ENCODE measurements around the gene CIT. TPM values are rescaled to one million over a fixed set of nuclear protein-coding genes. Genes with fewer than 3 reads are reported as not detected.
"Not testable (repeated sequence)": the region's sequence is repeated elsewhere in the genome, so short reads cannot be mapped to it uniquely, and the experiment has no call there.

The CIT gene
- total RNA-seq, 1 experiment from 2014 or later: 67.9 TPM

DNA sequence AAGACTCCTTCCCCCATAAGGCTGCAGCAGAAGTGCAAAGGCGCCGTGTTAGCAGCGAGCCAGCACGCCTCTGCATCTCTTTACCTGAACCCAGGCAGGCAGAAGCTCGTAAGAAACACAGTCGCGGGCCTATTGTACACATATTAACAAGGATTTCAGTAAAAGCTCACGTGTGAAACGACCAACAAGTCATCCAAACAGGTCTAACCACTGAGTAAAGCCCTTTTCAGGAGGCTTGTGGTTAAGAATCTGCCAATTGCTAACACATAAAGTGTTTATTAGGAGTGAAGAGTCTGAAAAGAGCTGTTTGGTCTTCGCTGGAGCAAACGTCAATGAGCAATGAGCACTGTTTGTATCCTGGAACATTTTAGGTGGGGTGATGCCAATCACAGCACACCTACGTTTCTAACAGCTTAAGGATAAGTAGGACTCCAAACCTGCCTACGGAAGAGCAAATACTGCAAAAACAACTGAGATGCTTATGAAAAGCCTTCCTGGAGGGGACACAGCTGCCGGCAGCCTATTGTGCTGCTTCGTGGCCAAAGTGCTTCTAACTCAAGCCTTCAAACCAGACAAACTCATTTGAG lies 166.1 kb downstream of the CIT start:
- no peak overlapping the region for H3K4me3 ChIP-seq (ENCODE audit: low read depth in 2 of 2, low read length in 2 of 2)
- ATAC-seq (no peak), DNase-seq (ENCODE audit: low read depth, low spot score) (no peak)
- in situ Hi-C loops (cut with HindIII; ENCODE audit: low pct_unique_long_range_greater_than_20kb, low sequenced_read_pairs) (no loop called here), intact Hi-C loops (cut with micrococcal nuclease; ENCODE audit: unreplicated experiment) (no loop called here)
- H3K9me3 ChIP-seq (ENCODE audit: control insufficient read depth, insufficient read depth, low read depth, low read length): no peaks in the 10 kb centered on the region
- peaks cover 18% of the 10 kb centered on the region for H3K36me3 ChIP-seq (ENCODE audit: control insufficient read depth, insufficient read depth, low read length)
- TF ChIP-seq, protein P1, sequence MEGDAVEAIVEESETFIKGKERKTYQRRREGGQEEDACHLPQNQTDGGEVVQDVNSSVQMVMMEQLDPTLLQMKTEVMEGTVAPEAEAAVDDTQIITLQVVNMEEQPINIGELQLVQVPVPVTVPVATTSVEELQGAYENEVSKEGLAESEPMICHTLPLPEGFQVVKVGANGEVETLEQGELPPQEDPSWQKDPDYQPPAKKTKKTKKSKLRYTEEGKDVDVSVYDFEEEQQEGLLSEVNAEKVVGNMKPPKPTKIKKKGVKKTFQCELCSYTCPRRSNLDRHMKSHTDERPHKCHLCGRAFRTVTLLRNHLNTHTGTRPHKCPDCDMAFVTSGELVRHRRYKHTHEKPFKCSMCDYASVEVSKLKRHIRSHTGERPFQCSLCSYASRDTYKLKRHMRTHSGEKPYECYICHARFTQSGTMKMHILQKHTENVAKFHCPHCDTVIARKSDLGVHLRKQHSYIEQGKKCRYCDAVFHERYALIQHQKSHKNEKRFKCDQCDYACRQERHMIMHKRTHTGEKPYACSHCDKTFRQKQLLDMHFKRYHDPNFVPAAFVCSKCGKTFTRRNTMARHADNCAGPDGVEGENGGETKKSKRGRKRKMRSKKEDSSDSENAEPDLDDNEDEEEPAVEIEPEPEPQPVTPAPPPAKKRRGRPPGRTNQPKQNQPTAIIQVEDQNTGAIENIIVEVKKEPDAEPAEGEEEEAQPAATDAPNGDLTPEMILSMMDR (IDR thresholded peaks at IDR 0.05): no peak
- TF ChIP-seq SIN3A (IDR thresholded peaks at IDR 0.05; ENCODE audit: borderline replicate concordance, insufficient read depth, low read depth, low read length) (no peak), TCF7L2 (IDR thresholded peaks at IDR 0.05; ENCODE audit: low read depth, low read length) (no peak), POLR2AphosphoS5 (IDR thresholded peaks at IDR 0.05; ENCODE audit: low read depth, low read length) (no peak)
- TF ChIP-seq, protein P2, sequence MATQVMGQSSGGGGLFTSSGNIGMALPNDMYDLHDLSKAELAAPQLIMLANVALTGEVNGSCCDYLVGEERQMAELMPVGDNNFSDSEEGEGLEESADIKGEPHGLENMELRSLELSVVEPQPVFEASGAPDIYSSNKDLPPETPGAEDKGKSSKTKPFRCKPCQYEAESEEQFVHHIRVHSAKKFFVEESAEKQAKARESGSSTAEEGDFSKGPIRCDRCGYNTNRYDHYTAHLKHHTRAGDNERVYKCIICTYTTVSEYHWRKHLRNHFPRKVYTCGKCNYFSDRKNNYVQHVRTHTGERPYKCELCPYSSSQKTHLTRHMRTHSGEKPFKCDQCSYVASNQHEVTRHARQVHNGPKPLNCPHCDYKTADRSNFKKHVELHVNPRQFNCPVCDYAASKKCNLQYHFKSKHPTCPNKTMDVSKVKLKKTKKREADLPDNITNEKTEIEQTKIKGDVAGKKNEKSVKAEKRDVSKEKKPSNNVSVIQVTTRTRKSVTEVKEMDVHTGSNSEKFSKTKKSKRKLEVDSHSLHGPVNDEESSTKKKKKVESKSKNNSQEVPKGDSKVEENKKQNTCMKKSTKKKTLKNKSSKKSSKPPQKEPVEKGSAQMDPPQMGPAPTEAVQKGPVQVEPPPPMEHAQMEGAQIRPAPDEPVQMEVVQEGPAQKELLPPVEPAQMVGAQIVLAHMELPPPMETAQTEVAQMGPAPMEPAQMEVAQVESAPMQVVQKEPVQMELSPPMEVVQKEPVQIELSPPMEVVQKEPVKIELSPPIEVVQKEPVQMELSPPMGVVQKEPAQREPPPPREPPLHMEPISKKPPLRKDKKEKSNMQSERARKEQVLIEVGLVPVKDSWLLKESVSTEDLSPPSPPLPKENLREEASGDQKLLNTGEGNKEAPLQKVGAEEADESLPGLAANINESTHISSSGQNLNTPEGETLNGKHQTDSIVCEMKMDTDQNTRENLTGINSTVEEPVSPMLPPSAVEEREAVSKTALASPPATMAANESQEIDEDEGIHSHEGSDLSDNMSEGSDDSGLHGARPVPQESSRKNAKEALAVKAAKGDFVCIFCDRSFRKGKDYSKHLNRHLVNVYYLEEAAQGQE (IDR thresholded peaks at IDR 0.05; ENCODE audit: insufficient read depth in 1 of 2, low read depth in 2 of 2, low read length in 1 of 2): no peak
- ChIA-PET POLR2A (no interaction called here), CTCF (no interaction called here)
- no TSS peak for BruUV-seq (replicated peaks)
- no peaks in the 10 kb centered on the region for H3K27me3 ChIP-seq (ENCODE audit: control insufficient read depth, insufficient read depth, low read length)
- 0 out of 2 replicates have a peak, but pooled peaks cover 4% of the 10 kb centered on the region for H3K4me1 ChIP-seq (ENCODE audit: control insufficient read depth, insufficient read depth, low read length)
- no peak overlapping the region for H3K27ac ChIP-seq (ENCODE audit: low read length)

DNA sequence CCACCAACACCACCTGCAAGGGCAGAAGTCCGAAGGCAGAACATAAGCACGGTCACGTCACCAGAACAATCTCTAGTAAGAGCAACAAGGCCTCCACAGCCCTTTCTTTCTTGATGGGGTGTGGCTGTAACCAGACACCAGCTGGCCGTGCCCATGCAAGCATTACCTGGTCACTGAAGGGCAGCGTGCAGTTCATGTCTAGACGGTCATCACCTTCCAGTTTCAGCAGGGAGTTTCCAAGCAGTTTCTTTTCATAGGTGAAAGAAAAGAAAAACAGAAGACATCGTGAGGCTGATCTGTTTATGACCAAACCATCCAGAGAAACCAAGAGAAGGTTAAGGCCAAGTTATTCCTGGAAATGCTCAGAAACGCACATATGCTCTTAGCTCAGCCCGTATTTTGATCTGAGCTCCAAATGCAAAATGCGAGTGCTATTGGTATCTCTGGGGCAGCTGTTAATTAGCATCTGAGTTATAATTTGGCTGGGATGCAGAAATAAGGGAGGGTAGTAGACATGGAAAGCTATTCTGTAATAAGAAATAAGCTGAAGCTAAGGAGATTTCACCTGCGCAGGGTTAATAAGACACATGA lies 166.7 kb downstream of the CIT start:
- no TSS peak for BruUV-seq (replicated peaks)
- in situ Hi-C loops (cut with HindIII; ENCODE audit: low pct_unique_long_range_greater_than_20kb, low sequenced_read_pairs) (no loop called here), intact Hi-C loops (cut with micrococcal nuclease; ENCODE audit: unreplicated experiment) (no loop called here)
- Histone ChIP-seq H3K4me1 (ENCODE audit: control insufficient read depth, insufficient read depth, low read length) (no peaks in the 10 kb centered on the region), H3K27me3 (ENCODE audit: control insufficient read depth, insufficient read depth, low read length) (no peaks in the 10 kb centered on the region), H3K9me3 (ENCODE audit: control insufficient read depth, insufficient read depth, low read depth, low read length) (no peaks in the 10 kb centered on the region), H3K27ac (ENCODE audit: low read length) (no peak overlapping the region), H3K36me3 (ENCODE audit: control insufficient read depth, insufficient read depth, low read length) (peaks cover 15% of the 10 kb centered on the region), H3K4me3 (ENCODE audit: low read depth in 2 of 2, low read length in 2 of 2) (no peak overlapping the region)
- DNase-seq (ENCODE audit: low read depth, low spot score) (no peak), ATAC-seq (no peak)
- ChIA-PET POLR2A (interaction anchor here (0.6 kb wide), 1 partner anchor 298 kb away, joined by 7 read pairs; no protein-coding TSS in a partner anchor), CTCF (no interaction called here)
- TF ChIP-seq TCF7L2 (IDR thresholded peaks at IDR 0.05; ENCODE audit: low read depth, low read length): no peak
- no peak for TF ChIP-seq SIN3A (IDR thresholded peaks at IDR 0.05; ENCODE audit: borderline replicate concordance, insufficient read depth, low read depth, low read length)
- TF ChIP-seq, protein P2 (IDR thresholded peaks at IDR 0.05; ENCODE audit: insufficient read depth in 1 of 2, low read depth in 2 of 2, low read length in 1 of 2): no peak
- TF ChIP-seq POLR2AphosphoS5 (IDR thresholded peaks at IDR 0.05; ENCODE audit: low read depth, low read length): no peak
- TF ChIP-seq, protein P1 (IDR thresholded peaks at IDR 0.05): no peak

DNA sequence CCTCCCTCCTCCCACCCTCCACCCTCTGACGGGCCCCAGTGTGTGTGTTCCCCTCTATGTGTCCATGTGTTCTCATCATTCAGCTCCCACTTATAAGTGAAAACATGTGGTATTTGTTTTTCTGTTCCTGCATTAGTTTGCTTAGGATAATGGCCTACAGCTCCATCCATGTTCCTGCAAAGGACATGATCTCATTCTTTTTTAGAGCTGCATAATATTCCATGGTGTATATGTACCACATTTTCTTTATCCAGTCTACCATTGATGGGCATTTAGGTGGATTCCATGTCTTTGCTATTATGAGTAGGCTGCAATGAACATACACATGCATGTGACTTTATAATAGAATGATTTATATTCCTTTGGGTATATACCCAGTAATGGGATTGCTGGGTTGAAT lies 170.7 kb downstream of the CIT start:
- POLR2A ChIA-PET; in situ Hi-C loops (cut with HindIII; ENCODE audit: low pct_unique_long_range_greater_than_20kb, low sequenced_read_pairs); H3K4me3 ChIP-seq (ENCODE audit: low read depth in 2 of 2, low read length in 2 of 2); CTCF ChIA-PET; H3K36me3 ChIP-seq (ENCODE audit: control insufficient read depth, insufficient read depth, low read length); H3K4me1 ChIP-seq (ENCODE audit: control insufficient read depth, insufficient read depth, low read length); ATAC-seq; H3K27me3 ChIP-seq (ENCODE audit: control insufficient read depth, insufficient read depth, low read length); H3K9me3 ChIP-seq (ENCODE audit: control insufficient read depth, insufficient read depth, low read depth, low read length); H3K27ac ChIP-seq (ENCODE audit: low read length); DNase-seq (ENCODE audit: low read depth, low spot score); BruUV-seq (replicated peaks); intact Hi-C loops (cut with micrococcal nuclease; ENCODE audit: unreplicated experiment): not testable (repeated sequence)
